ENCODE measurements around the gene ATP2B1.

GRCh38 chr12:89669197-89669596 lies 39.4 kb downstream of the ATP2B1 start:
- TF ChIP-seq ZNF274 (IDR thresholded peaks at IDR 0.05; ENCODE audit: low read length) (no peak), ZNF274 (tag by site-specific recombination; IDR thresholded peaks at IDR 0.05; ENCODE audit: borderline replicate concordance) (no peak), ZNF148 (tag by site-specific recombination; IDR thresholded peaks at IDR 0.05; ENCODE audit: borderline replicate concordance) (no peak), ZNF518A (tag by site-specific recombination; conservative IDR thresholded peaks at IDR 0.05; ENCODE audit: low read depth) (no peak), MZF1 (tag by site-specific recombination; IDR thresholded peaks at IDR 0.05; ENCODE audit: borderline replicate concordance) (no peak), SETDB1 (IDR thresholded peaks at IDR 0.05; ENCODE audit: insufficient read length, low read length) (no peak), ATF2 (tag by site-specific recombination; IDR thresholded peaks at IDR 0.05; ENCODE audit: low read depth) (no peak)
- TF ChIP-seq, protein P1, sequence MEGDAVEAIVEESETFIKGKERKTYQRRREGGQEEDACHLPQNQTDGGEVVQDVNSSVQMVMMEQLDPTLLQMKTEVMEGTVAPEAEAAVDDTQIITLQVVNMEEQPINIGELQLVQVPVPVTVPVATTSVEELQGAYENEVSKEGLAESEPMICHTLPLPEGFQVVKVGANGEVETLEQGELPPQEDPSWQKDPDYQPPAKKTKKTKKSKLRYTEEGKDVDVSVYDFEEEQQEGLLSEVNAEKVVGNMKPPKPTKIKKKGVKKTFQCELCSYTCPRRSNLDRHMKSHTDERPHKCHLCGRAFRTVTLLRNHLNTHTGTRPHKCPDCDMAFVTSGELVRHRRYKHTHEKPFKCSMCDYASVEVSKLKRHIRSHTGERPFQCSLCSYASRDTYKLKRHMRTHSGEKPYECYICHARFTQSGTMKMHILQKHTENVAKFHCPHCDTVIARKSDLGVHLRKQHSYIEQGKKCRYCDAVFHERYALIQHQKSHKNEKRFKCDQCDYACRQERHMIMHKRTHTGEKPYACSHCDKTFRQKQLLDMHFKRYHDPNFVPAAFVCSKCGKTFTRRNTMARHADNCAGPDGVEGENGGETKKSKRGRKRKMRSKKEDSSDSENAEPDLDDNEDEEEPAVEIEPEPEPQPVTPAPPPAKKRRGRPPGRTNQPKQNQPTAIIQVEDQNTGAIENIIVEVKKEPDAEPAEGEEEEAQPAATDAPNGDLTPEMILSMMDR (tag by site-specific recombination; IDR thresholded peaks at IDR 0.05), result no peak
- TF ChIP-seq, protein P2, sequence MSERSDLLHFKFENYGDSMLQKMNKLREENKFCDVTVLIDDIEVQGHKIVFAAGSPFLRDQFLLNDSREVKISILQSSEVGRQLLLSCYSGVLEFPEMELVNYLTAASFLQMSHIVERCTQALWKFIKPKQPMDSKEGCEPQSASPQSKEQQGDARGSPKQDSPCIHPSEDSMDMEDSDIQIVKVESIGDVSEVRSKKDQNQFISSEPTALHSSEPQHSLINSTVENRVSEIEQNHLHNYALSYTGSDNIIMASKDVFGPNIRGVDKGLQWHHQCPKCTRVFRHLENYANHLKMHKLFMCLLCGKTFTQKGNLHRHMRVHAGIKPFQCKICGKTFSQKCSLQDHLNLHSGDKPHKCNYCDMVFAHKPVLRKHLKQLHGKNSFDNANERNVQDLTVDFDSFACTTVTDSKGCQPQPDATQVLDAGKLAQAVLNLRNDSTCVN (tag by site-specific recombination; optimal IDR thresholded peaks at IDR 0.05), result no peak

All from HEK293 (cell line).